IPS-NIHi7 (cell line): Measurements from ENCODE around the gene SLC9A7.
"Not testable (repeated sequence)": the region's sequence is repeated elsewhere in the genome, so short reads cannot be mapped to it uniquely, and the experiment has no call there.

Source experiments
- DNase-seq: peaks from one replicate; pipeline ENCODE4 v3.0.0; 2012; ENCODE audit warnings: mixed read lengths; ENCODE audit errors: extremely low spot score

SLC9A7 gene

GRCh38 chrX:46754586-46755061 lies 4.3 kb downstream of the SLC9A7 start:
- peak; percentile 22 for DNase-seq

GRCh38 chrX:46754036-46754435 lies 4.9 kb downstream of the SLC9A7 start:
- no peak for DNase-seq

DNA sequence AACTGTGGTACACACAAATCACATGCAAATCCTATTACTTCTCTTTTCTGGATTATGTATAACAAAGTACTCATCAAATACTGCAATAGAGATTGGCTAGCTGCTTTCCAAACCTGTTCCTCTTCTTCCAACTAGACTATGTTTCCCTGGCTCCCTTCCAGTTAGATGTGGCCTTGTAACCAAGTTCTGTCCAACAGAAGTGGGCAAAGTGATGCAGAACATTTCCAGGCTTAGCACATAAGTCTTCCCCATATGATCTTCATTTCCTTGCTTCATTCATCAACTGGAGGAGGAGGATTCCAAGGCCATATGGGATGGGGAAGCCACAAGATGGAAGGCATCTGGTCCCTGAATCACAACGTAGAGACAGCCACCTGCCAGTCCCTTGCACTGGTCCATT lies 8.0 kb downstream of the SLC9A7 start:
- DNase-seq = no peak

GRCh38 chrX:46744009-46744408 lies 14.9 kb downstream of the SLC9A7 start:
- DNase-seq = no peak

- DNase-seq = no peak
These were observed 15.9 kb downstream of the SLC9A7 start for GRCh38 chrX:46743046-46743445.

GRCh38 chrX:46739736-46740135 lies 19.2 kb downstream of the SLC9A7 start:
- DNase-seq = no peak

GRCh38 chrX:46737462-46737861 lies 21.5 kb downstream of the SLC9A7 start:
- DNase-seq = no peak

GRCh38 chrX:46737041-46737440 lies 21.9 kb downstream of the SLC9A7 start:
- DNase-seq = no peak

GRCh38 chrX:46735622-46736021 lies 23.3 kb downstream of the SLC9A7 start:
- DNase-seq = no peak

DNA sequence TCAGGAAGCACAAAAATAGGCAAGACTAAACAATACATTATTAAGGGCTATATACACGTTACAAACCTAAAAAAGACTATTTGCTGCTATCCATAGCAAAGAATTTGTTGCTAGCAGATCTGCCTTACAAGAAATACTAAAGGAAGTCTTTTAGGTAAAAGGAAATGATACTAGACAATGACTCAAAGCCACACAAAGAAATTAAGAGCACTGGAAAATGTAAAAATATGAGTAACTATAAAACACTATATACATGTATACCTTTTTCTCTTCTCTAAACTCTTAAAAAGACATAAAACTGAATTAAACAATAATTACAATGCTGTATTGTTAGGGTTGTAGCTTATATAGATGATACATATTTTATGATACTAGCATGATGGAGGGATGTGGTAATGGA lies 25.7 kb downstream of the SLC9A7 start:
- no peak for DNase-seq

GRCh38 chrX:46730765-46731164 lies 28.2 kb downstream of the SLC9A7 start:
- no peak for DNase-seq

DNA sequence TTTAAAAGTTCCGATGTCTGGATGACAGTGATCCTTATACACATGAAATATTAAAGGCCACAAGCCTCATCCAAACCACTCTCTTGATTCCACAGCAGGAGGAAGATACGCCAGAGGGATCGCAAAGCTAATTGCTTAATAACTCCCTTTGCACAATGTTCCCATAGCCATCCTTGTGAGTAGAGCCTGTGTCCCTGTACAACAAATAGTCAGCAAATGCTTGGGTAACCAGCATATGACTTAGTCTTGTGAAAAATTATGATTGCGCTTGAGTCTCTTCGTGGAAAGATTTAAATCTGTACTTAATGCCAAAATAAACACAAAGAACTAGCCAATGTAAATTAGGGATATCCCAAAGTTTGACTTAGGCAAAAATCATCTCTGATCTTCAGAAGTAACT lies 31.5 kb downstream of the SLC9A7 start:
- DNase-seq = no peak

DNA sequence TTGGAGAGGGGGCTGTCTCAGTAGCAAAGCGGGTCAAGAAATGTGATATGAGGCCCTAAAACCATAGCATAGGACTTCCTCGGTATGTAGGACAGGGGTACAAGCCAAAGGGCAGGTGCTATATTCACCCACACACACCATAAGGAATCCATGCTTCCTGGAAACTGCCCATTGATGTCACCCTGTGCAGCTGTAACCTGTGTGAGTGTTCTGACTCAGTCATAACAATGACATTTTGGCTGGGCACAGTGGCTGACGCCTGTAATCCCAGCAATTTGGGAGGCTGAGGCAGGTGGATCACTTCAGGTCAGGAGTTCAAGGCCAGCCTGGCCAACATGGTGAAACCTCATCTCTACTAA lies 35.4 kb downstream of the SLC9A7 start:
- not testable (repeated sequence) for DNase-seq

GRCh38 chrX:46722742-46723568 lies 36.0 kb downstream of the SLC9A7 start:
- no peak for DNase-seq

- DNase-seq = no peak
These were observed 42.1 kb downstream of the SLC9A7 start for GRCh38 chrX:46716796-46717195.

- no peak for DNase-seq
These were observed 42.9 kb downstream of the SLC9A7 start for GRCh38 chrX:46715997-46716396.

- DNase-seq = no peak
These were observed 43.4 kb downstream of the SLC9A7 start for GRCh38 chrX:46715530-46715929.

DNA sequence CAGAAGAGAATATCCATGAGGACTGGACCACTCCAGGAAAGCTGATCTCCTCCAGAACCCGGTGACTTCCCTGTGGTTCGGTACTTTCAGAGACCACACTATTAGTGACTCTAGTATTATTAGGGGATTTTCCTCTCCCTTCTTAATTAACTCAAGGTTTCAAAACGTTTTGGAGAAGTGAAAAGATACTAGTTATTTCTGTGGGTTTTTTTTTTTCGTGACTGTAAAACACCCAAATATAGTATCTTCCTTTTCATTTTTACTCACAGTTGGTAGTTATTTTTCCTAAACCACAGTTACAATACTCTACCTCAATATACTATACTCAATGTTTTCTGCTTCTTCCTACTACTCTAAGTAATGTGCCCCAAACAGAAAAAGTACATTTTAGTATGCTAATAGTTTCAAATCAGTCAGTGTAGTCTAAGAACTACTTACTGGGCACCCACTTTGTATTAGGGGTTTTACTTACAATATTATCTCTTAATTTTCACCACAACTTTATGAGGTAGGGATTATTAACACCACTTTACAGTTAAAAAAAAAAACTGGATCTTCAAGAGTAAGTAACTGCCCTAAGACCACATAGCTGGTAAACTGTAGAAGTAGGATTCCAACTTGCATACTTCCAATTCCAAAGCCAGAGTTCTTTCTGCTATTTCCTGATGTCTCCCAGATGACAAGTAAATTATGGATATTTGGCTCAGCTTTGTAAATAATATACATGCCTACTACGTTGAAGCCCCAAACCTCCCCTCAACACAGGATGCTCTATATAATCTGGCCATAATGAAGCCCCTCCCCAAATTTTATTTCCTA lies 45.0 kb downstream of the SLC9A7 start:
- no peak for DNase-seq

GRCh38 chrX:46712764-46713163 lies 46.2 kb downstream of the SLC9A7 start:
- no peak for DNase-seq

GRCh38 chrX:46710927-46711623 lies 47.8 kb downstream of the SLC9A7 start:
- DNase-seq = peak; percentile 31

GRCh38 chrX:46710425-46710824 lies 48.5 kb downstream of the SLC9A7 start:
- DNase-seq = no peak

DNA sequence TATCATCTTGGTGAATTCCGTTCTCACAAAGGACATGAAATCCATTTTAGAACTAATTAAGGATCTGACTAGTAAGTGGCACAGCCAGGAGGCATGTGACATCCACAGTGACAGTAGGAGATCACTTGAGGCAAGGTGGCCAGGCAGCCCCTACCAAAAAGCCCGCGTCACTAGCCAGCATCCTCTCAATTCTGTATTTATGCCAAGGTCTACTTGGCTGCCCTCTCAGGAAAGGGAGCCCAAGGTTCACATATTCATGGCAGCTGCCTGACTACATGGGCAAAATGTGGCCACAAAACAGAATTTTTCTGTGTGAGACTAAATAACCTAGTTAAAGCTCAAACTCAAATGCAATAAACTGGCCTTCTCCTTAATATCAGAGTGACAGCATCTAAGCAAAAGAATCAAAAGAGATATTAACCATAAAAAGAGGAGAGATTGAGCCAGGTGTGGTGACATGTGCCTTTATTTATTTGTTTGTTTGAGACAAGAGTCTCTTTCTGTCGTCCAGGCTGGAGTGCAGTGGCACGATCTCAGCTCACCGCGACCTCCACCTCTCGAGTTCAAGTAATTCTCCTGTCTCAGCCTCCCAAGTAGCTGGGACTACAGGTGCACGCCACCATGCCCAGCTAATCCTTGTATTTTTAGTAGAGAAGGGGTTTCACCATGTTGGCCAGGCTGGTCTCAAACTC lies 51.5 kb downstream of the SLC9A7 start:
- DNase-seq = no peak
